GM23248 (cell line): ENCODE data around the gene TEDC2. TPM values are rescaled to one million over a fixed set of nuclear protein-coding genes. Genes with fewer than 3 reads are reported as not detected.

ENCODE experiments used
- DNase-seq: peaks from one replicate; pipeline ENCODE4 v3.0.0-alpha.2; 2015
- H2AFZ ChIP-seq: fragments of 200-600 bp; sonication (generic); 2 replicates; pipeline ENCODE4 v1.6.1; 2016; ENCODE audit warnings: antibody characterized with exemption
- H3F3A ChIP-seq: fragments of 200-600 bp; sonication (generic); 2 replicates; pipeline ENCODE4 v1.6.1; 2016; ENCODE audit warnings: mild to moderate bottlenecking, antibody characterized with exemption, mixed run types; ENCODE audit not compliant: insufficient read depth
- H3K27ac ChIP-seq: fragments of 200-600 bp; sonication (generic); 2 replicates; pipeline ENCODE4 v1.5.1; 2016; ENCODE audit warnings: mild to moderate bottlenecking
- H3K27me3 ChIP-seq: fragments of 200-600 bp; sonication (generic); replicated peaks from 2 replicates; pipeline ENCODE4 v1.6.1; 2016; ENCODE audit warnings: mild to moderate bottlenecking; ENCODE audit not compliant: insufficient read depth
- H3K36me3 ChIP-seq: fragments of 200-600 bp; sonication (generic); 2 replicates; pipeline ENCODE4 v1.6.1; 2016; ENCODE audit warnings: low read depth, mild to moderate bottlenecking
- H3K4me1 ChIP-seq: fragments of 200-600 bp; sonication (generic); 2 replicates; pipeline ENCODE4 v1.6.1; 2016; ENCODE audit warnings: mild to moderate bottlenecking; ENCODE audit not compliant: insufficient read depth
- H3K4me2 ChIP-seq: fragments of 200-600 bp; sonication (generic); one replicate; pipeline ENCODE4 v1.6.1; 2016; ENCODE audit warnings: mild to moderate bottlenecking; ENCODE audit not compliant: unreplicated experiment
- H3K4me3 ChIP-seq: fragments of 200-600 bp; sonication (generic); 2 replicates; pipeline ENCODE4 v1.5.1; 2016; ENCODE audit warnings: mild to moderate bottlenecking
- H3K79me2 ChIP-seq: fragments of 200-600 bp; sonication (generic); 2 replicates; pipeline ENCODE4 v1.6.1; 2016; ENCODE audit warnings: mild to moderate bottlenecking; ENCODE audit not compliant: insufficient read depth
- H3K9ac ChIP-seq: fragments of 200-600 bp; sonication (generic); 2 replicates; pipeline ENCODE4 v1.6.1; 2016; ENCODE audit warnings: mild to moderate bottlenecking
- H3K9me2 ChIP-seq: fragments of 200-600 bp; sonication (generic); 2 replicates; pipeline ENCODE4 v1.6.1; 2016; ENCODE audit warnings: mixed run types, mild to moderate bottlenecking, moderate library complexity; ENCODE audit not compliant: insufficient read depth
- H3K9me3 ChIP-seq: fragments of 200-600 bp; sonication (generic); one replicate; pipeline ENCODE4 v1.6.1; 2017; ENCODE audit warnings: low read depth
- H4K20me1 ChIP-seq: fragments of 200-600 bp; sonication (generic); 2 replicates; pipeline ENCODE4 v1.6.0; 2016; ENCODE audit not compliant: insufficient read depth
- EZH2 ChIP-seq: fragments of 200-600 bp; sonication (generic); IDR thresholded peaks from 2 replicates; pipeline ENCODE4 v1.6.1; 2018; ENCODE audit warnings: antibody characterized with exemption, mild to moderate bottlenecking; ENCODE audit not compliant: insufficient read depth, poor library complexity, severe bottlenecking
- EZH2phosphoT487 ChIP-seq: fragments of 200-600 bp; sonication (generic); IDR thresholded peaks from 2 replicates; pipeline ENCODE4 v1.6.1; 2018; ENCODE audit warnings: antibody characterized with exemption, moderate library complexity, mild to moderate bottlenecking, low read depth; ENCODE audit not compliant: insufficient read depth
- WGBS, 2 experiments: methylation state at CpG; one replicate each; pipeline ENCODE4 v1.1.6; 2015 to 2017; ENCODE audit warnings: low lambda C conversion rate in 2 of 2, low coverage in 1 of 2; ENCODE audit errors: missing lambda C conversion rate in 2 of 2; 5-methylcytosine and 5-hydroxymethylcytosine counted together
- in situ Hi-C: fragments of 300-500 bp; cut with MboI; formaldehyde crosslinking; loops from 2 replicates; pipeline ENCODE4 v1.15.0; 2020
- polyA plus RNA-seq: library from polyadenylated mRNA; unstranded; fragments of >200 nt; fragmentation: Nextera tagmentation; extraction: Ambion mirVana; gene quantifications from 2 replicates; pipeline ENCODE4 v1.2.1, GENCODE V29; 2016
- total RNA-seq: library from RNA; depleted of rRNA; stranded (reverse); fragments of >200 nt; shearing (Covaris generic); gene quantifications from 2 replicates; pipeline ENCODE4 v1.2.3, GENCODE V29; 2014

TEDC2 gene
- total and polyA plus RNA-seq, 2 experiments from 2014 or later, result 4.8 to 6.8 TPM

- Histone ChIP-seq H3K4me1 (peaks cover 18% of the 10 kb centered on the region), H3K27ac (no peak overlapping the region), H3K4me3 (no peak overlapping the region), H4K20me1 (no peaks in the 10 kb centered on the region), H3K9ac (no peak overlapping the region), H2AFZ (0 out of 2 replicates have a peak overlapping the region, but pooled peaks have one; percentile 18), H3K79me2 (peaks cover 72% of the 10 kb centered on the region), H3F3A (peaks cover 6% of the 10 kb centered on the region; the same call in 1 of the 2 replicates), H3K9me2 (no peaks in the 10 kb centered on the region), H3K27me3 (no peaks in the 10 kb centered on the region), H3K4me2 (no peak overlapping the region), H3K36me3 (no peaks in the 10 kb centered on the region), H3K9me3 (no peaks in the 10 kb centered on the region)
- WGBS, 2 experiments, result 58 to 62% methylated on average over 28 to 29 of the region's 29 CpGs
- TF ChIP-seq EZH2 (no peak), EZH2phosphoT487 (no peak)
- peak; percentile 40 for DNase-seq
- in situ Hi-C loops, result no loop called here
Observed at GRCh38 chr16:2486645-2487516, 27.0 kb downstream of the TEDC2 start.

DNA sequence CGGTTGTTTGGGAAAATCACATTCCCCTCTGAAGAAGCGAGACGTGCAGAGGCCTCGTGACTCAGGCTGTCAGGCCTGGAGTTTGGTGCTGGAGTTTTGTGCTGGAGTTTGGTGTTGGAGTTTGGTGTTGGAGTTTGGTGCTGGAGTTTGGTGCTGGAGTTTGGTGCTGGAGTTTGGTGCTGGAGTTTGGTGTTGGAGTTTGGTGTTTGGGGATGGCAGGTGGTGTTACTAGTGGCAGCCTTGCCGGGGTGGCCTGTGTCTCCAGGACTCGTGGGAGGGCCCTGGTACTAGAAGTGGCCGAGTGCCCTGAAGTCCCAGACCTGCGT, 27.6 kb downstream of the TEDC2 start:
- WGBS, 2 experiments, result 54 to 61% methylated on average over 8 of the region's 8 CpGs
- Histone ChIP-seq H3K9me2 (no peaks in the 10 kb centered on the region), H3K79me2 (peaks cover 72% of the 10 kb centered on the region), H3K4me3 (no peak overlapping the region), H3K36me3 (no peaks in the 10 kb centered on the region), H3K27me3 (no peaks in the 10 kb centered on the region), H3K27ac (no peak overlapping the region), H3K4me2 (no peak overlapping the region), H2AFZ (0 out of 2 replicates have a peak overlapping the region, but pooled peaks have one; percentile 18), H3K9ac (no peak overlapping the region), H3F3A (peaks cover 6% of the 10 kb centered on the region; the same call in 1 of the 2 replicates), H4K20me1 (no peaks in the 10 kb centered on the region), H3K4me1 (peaks cover 14% of the 10 kb centered on the region), H3K9me3 (no peaks in the 10 kb centered on the region)
- in situ Hi-C loops, result no loop called here
- no peak for TF ChIP-seq EZH2
- DNase-seq, result peak; percentile 42

GRCh38 chr16:2487903-2488531, 28.1 kb downstream of the TEDC2 start:
- H3K4me3 ChIP-seq, result no peak overlapping the region
- no peak for TF ChIP-seq EZH2
- TF ChIP-seq EZH2phosphoT487, result no peak

GRCh38 chr16:2489581-2489980, 29.7 kb downstream of the TEDC2 start:
- Histone ChIP-seq H3K9me3 (no peaks in the 10 kb centered on the region), H3K79me2 (peaks cover 63% of the 10 kb centered on the region), H3F3A (no peaks in the 10 kb centered on the region), H3K4me3 (no peak overlapping the region), H3K27me3 (no peaks in the 10 kb centered on the region), H4K20me1 (no peaks in the 10 kb centered on the region), H3K36me3 (no peaks in the 10 kb centered on the region), H3K4me2 (no peak overlapping the region), H3K9ac (no peak overlapping the region), H3K27ac (no peak overlapping the region), H3K9me2 (no peaks in the 10 kb centered on the region), H2AFZ (no peak overlapping the region), H3K4me1 (no peaks in the 10 kb centered on the region)
- DNase-seq, result no peak
- TF ChIP-seq EZH2, result no peak
- TF ChIP-seq EZH2phosphoT487, result no peak
- 96 to 98% methylated on average over 14 to 16 of the region's 16 CpGs for WGBS, 2 experiments
- in situ Hi-C loops, result no loop called here

More at GRCh38 chr16:2487903-2488531, 28.1 kb downstream of the TEDC2 start:
- no peaks in the 10 kb centered on the region for H3K27me3 ChIP-seq
- no peaks in the 10 kb centered on the region for H3K36me3 ChIP-seq
- H3K4me1 ChIP-seq, result peaks cover 10% of the 10 kb centered on the region
- peaks cover 6% of the 10 kb centered on the region; the same call in 1 of the 2 replicates for H3F3A ChIP-seq
- H3K27ac ChIP-seq, result no peak overlapping the region
- H3K9me3 ChIP-seq, result no peaks in the 10 kb centered on the region
- no peaks in the 10 kb centered on the region for H4K20me1 ChIP-seq
- no peak for DNase-seq
- no peak overlapping the region for H3K4me2 ChIP-seq
- WGBS, 2 experiments, result 92% methylated on average over 15 of the region's 15 CpGs
- in situ Hi-C loops, result no loop called here
- H2AFZ ChIP-seq, result no peak overlapping the region
- H3K9ac ChIP-seq, result no peak overlapping the region
- peaks cover 72% of the 10 kb centered on the region for H3K79me2 ChIP-seq
- H3K9me2 ChIP-seq, result no peaks in the 10 kb centered on the region
